Measurements from ENCODE around the gene ST7. TPM values are rescaled to one million over a fixed set of nuclear protein-coding genes. Genes with fewer than 3 reads are reported as not detected.
A peak's percentile ranks its signal among the peaks of the same experiment; 100 is the strongest.

Gene ST7
- total and polyA plus RNA-seq, 2 of the 13 experiments (the other 11 are each of a cell fraction or from before 2014, with no cell fraction given), result 17.3 to 23.5 TPM

- TF ChIP-seq POGZ (CRISPR knock-in tag; IDR thresholded peaks at IDR 0.05), result 0 out of 2 replicates have a peak, but pooled peaks have one; percentile 4
- no peak for TF ChIP-seq ZNF138 (CRISPR knock-in tag; IDR thresholded peaks at IDR 0.05; ENCODE audit: low read depth)
- TF ChIP-seq SAP130 (CRISPR knock-in tag; IDR thresholded peaks at IDR 0.05; ENCODE audit: low read depth), result peak; percentile 46
- TF ChIP-seq ZNF121 (CRISPR knock-in tag; IDR thresholded peaks at IDR 0.05), result no peak
- no peak for TF ChIP-seq RNF219 (CRISPR knock-in tag; IDR thresholded peaks at IDR 0.05)
- TF ChIP-seq POLR2A (IDR thresholded peaks at IDR 0.05; ENCODE audit: insufficient read depth in 1 of 2, low read depth in 2 of 2, low read length in 2 of 2), result peak in 1 of 2 experiments; percentile 41; a peak in 2 of 4 replicates
- TF ChIP-seq CBFB (CRISPR knock-in tag; IDR thresholded peaks at IDR 0.05), result no peak
- TF ChIP-seq ZSCAN29 (CRISPR knock-in tag; conservative IDR thresholded peaks at IDR 0.05), result 0 out of 2 replicates have a peak, but pooled peaks have one; percentile 46
- peak; percentile 61; the same call in 1 of the 2 replicates for TF ChIP-seq PHF21A (CRISPR knock-in tag; IDR thresholded peaks at IDR 0.05)
- TF ChIP-seq NKX3-1 (CRISPR knock-in tag; IDR thresholded peaks at IDR 0.05), result no peak
- TF ChIP-seq NR2F1 (CRISPR knock-in tag; IDR thresholded peaks at IDR 0.05), result no peak
- no peak for TF ChIP-seq NBN (conservative IDR thresholded peaks at IDR 0.05)
- peak; percentile 44; the same call in 1 of the 2 replicates for TF ChIP-seq ZNF792 (CRISPR knock-in tag; IDR thresholded peaks at IDR 0.05)
- no peak for TF ChIP-seq ISL2 (CRISPR knock-in tag; IDR thresholded peaks at IDR 0.05)
- TF ChIP-seq ZNF414 (CRISPR knock-in tag; IDR thresholded peaks at IDR 0.05), result no peak
- TF ChIP-seq ZNF672 (CRISPR knock-in tag; IDR thresholded peaks at IDR 0.05), result no peak
- no peak for TF ChIP-seq ZIK1 (CRISPR knock-in tag; IDR thresholded peaks at IDR 0.05; ENCODE audit: borderline replicate concordance, low read depth)
- no peak for TF ChIP-seq ZNF280D (CRISPR knock-in tag; IDR thresholded peaks at IDR 0.05)
- TF ChIP-seq MTERF4 (CRISPR knock-in tag; IDR thresholded peaks at IDR 0.05), result 0 out of 2 replicates have a peak, but pooled peaks have one; percentile 9
- TF ChIP-seq SIX4 (CRISPR knock-in tag; IDR thresholded peaks at IDR 0.05), result no peak
- TF ChIP-seq CENPX (CRISPR knock-in tag; IDR thresholded peaks at IDR 0.05), result no peak
These were observed 498 bp upstream of the ST7 start (continued) for GRCh38 chr7:116952635-116953371.
